NCI-H1436 (cell line): Measurements from ENCODE around the gene PHF20.
"Not testable (repeated sequence)": the region's sequence is repeated elsewhere in the genome, so short reads cannot be mapped to it uniquely, and the experiment has no call there.

Experiments
- DNase-seq: peaks from one replicate; lab custom pipeline; 2025; lab: John Stamatoyannopoulos, UW

PHF20 gene

DNA sequence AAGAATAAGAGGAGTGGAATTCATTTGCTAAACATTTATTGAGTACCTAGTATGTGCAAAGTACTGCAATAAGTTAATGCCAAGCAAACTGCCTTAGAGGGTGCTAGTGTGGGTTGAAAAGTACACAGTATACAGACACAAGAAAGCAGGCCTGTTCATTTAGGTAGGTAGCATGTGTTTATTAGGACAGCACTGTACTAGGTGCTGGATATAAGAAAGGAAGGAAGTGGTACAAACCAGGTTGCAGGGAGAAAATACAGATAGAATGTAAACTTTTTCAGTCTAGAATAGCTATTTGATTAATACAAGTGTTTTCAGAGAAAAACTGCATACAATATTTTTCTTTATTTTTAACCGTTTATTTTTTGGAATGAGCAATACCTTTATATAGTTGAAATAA, 68.1 kb downstream of the PHF20 start:
- no peak for DNase-seq

DNA sequence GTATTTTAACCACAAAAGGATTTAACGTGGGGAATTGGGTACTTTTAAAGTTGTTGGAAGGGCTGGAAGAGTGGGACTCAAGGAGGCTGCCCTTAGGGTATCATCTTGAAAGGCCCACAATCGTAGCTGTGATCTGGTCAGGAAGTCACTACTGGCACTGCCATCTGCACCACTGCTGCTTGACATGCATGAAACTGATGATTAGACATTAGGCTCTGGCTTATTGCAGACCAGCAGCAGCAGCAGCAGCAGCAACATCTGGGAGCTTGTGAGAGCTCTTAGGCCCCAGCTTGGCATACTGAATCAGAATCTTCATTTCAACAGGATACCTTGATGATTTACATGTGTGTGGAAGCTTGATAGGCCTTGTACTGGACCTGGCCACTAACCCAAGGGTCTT, 68.6 kb downstream of the PHF20 start:
- no peak for DNase-seq

DNA sequence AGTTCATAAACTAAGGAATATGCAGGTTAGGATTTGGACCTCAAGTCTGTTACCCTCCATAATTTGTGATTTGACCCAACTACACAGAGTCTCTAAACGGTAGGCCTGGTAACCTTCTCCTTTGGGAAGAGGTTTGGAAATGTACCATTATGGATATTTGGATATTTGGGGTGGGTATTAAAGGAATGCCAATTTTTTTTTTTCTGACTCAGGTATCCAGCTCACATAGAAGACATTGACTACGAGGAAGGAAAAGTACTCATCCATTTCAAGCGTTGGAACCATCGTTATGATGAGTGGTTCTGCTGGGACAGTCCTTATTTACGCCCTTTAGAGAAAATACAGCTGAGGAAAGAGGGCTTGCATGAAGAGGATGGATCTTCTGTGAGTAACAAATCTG, 70.5 kb downstream of the PHF20 start:
- no peak for DNase-seq

DNA sequence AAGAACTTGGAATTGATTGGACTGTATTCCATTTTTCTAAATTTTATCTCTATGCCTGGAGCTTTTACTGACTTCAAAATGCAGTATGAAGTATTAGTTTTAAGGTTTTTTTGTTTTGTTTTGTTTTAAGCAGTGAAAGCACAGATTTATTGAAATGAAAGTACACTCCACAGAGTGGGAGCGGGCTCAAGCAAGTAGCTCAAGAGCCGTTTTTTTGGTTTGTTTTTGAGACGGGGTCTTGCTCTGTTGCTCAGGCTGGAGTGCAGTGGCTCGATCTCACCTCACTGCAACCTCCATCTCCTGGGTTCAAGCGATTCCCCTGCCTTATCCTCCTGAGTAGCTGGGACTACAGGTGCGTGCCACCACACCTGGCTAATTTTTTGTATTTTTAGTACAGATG, 72.1 kb downstream of the PHF20 start:
- not testable (repeated sequence) for DNase-seq

DNA sequence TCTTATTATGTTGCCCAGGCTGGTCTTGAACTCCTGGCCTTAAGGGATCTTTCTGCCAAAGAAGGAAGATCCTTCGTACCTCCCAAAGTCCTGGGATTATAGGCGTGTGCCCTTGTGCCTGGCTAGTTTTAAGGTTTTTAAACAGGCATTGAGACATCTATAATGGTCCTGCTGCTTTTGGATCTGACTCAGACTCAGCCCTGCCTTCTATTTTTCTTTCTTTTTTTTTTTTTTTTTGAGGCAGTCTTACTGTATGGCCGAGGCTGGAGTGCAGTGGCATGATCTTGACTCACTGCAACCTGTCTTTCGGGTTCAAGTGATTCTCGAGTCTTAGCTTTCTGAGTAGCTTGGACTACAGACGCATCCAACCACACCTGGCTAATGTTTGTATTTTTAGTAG, 73.7 kb downstream of the PHF20 start:
- no peak for DNase-seq

DNA sequence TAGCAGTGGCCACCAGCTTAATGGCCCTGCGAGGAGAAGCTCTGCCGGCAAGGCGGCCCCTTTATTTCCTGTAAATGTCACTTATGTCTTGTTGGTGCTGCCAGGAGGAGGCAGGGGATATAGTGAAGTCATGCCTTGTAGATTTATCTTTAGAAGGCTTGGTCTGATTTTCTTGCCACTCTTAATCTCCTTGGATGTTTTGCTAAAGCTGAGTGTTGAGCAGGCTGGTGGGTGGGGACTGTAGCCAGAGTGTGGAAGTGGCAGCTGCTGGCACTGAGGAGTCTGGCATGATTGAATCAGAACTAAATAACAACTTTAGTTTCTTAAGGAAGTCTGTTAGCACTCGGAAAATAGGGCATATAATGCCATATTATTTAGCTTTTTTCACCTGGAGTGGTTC, 77.9 kb downstream of the PHF20 start:
- no peak for DNase-seq

DNA sequence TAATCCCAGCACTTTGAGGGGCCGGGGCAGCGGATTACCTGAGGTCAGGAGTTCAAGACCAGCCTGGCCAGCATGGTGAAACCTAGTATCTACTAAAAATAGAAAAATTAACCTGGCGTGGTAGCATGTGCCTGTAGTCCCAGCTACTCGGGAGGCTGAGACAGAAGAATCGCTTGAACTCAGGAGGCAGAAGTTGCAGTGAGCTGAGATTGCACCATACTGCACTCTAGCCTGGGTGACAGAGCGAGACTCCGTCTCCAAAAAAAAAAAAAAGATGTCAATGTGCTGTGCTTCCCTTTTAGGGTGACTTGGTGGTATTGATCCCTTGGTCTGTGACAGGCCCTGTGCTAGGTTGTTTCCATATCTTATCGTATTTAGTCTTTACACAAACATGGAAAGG, 79.8 kb downstream of the PHF20 start:
- not testable (repeated sequence) for DNase-seq

DNA sequence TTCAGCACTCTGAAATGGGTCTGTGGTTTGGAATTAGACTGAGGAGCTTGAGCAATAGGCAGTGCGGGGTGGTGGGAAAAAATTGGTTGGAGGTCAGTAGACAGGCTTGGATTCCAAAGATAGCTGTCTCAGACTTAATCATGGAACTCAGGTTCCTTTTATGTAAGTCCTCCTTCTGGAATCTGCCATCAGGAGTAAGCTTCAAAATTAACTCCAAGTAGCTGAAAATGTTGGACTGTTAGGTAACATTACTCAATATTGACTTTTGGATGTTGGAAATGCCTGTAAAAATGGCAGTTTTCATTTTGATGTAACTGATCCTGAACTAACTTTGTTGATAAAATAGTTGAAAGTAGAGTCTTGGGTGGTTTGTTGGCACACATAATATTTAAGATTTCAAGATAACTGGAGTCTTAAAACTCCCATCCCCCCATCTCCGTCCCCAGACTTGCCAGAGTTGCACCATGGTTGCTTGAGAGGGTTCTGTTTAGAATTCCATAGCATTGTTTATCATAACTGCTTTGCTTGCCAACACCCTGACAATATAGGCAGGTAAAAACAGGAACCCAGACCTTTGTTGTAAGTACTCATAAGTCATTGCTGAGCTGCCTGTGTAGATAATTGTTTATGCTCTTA, 83.0 kb downstream of the PHF20 start:
- no peak for DNase-seq

DNA sequence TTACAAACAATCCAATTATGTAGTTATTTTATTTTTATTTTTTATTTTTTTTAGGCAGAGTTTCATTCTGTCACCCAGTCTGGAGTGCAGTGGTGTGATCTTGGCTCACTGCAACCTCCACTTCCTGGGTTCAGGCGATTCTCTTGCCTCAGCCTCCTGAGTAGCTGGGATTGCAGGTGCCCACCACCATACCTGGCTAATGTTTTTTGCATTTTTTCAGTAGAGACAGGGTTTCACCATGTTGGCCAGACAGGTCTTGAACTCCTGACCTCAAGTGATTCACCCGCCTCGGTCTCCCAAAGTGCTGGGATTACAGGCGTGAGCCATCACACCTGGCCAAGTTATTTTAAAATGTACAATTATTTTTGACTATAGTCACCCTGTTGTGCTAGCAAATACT, 83.8 kb downstream of the PHF20 start:
- DNase-seq, result not testable (repeated sequence)

DNA sequence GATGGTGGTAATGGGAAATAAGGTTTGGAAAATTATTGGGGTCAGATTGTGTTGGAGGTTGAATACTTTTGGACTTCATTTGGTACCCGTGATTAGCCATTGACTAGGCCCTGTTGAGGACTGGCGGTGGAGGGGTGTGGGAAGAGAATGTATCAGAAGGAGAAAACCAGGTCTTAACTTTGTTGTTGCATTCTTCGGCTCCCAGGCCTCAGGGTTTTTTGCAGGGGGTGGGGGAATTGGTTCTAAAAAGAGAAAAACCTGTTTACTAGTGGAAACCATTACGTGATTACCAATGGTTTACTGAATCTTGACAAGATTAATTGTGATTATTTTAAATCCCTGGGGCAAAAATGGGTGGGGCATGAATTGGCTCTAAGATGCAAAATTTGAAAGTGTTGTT, 85.1 kb downstream of the PHF20 start:
- no peak for DNase-seq

DNA sequence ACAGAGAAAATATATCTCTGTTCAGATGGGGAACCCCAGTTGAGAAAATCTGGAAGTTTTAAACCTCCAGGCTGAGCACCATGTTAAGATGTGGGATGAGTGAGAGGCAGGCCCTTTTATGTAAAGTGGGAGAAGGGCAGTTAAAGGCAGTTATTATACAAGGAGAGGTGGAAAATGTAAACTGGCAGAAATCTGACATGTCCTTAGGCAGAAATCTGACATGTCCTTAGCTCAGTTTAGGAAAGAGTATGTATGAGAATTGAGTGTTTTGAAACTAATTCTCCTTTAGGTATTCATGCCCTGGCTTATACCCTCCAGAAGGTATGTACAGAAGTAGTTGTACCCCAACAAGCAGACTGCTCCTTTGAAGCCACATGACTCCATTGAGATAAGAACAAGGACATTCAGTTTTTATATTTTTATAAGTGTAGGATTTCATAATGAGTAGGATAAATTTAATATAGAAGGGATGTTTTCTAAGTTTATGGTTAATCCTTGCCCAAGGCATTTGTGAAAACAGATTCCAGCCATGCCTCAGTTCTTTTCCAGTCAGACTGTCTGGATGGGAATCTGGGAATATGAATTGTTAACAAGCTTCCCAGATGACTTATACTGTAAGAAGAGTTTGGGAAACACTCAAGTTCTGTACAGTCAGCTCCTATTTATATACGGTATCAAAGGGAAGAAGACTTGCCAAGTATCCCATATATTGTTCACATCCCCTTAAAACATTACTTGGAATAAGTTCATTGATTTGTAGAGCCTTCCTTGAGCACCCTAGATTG, 94.8 kb downstream of the PHF20 start:
- no peak for DNase-seq

DNA sequence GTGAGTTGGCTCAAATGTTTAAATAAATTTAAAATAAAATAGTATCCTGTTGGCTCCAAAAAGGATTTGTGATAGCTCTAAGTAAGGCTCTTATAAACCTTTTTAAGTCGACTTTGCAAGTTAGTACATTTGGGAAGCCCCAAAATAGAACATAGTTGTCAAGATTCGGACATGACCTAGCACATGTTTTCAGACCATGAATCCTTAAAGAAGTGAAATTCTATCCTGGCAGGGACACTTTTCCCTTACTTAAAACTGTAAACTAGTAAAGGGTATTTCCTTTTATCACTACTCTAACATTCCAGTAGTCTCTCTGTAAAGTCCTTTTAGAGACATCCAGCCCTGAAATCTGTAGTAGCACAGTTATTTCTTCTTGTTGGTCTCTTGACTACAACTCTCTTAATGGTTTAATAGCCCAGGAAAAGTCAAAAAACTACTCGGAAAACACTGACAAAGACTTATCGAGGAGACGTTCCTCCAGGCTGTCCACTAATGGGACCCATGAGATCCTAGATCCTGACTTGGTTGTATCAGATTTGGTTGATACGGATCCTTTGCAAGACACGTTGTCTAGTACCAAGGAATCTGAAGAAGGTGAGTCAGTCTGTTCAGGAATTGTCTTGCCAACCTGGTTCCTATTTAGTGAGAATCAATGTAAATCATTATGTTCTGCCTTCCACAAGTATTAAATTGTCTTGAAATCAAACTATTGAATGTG, 98.9 kb downstream of the PHF20 start:
- DNase-seq, result no peak

DNA sequence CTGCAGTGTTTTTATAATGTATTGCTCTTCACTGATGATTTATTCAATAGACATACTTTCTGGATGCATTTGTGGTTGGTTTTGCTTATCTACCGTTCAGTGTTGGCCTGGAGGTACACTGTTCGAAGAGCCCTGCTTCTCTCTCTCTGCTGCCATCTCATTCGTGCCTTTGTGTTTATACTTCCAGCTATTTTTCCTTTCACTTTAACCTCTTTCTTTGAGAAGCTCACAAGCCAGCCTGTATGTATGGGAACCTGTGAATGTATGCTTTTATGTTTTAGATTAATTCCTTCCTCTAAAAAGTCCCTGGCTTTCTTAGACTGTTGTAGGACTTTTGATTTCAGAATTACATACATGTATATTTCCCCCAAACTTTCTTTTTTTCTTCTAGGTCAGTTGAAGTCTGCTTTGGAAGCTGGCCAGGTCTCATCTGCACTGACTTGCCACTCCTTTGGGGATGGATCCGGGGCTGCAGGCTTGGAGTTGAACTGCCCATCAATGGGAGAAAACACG, 99.5 kb downstream of the PHF20 start:
- no peak for DNase-seq

DNA sequence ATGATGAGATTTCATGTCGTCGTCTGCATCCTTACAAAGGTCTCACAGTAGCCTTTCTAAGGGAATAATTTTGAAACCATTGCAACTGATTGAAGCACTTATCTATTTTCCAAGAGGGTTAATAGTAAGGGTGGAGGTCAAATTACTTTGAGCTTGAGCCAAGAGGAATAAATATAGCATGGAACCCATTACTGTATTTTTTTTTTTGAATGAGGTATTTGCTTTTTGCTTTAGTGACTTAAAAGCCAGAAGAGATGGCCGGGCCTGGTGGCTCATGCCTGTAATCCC, 104.2 kb downstream of the PHF20 start:
- DNase-seq, result no peak

DNA sequence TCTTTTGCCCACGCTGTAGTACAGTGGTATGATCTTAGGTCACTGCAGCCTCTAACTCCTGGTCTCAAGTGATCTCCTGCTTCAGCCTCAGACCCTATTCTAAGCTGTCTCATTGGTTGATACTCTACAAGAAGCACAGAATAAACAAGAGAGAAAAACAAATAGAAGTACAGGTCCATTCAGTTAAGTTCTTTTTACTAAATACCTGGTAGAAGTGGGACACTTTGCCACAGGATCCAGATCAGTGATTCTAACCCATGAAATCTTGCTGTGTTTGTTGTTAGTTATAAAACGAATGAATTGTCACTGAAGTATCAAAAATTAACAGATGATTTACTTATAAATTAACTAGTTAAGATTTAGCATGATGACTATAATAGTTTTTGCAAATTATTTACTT, 105.8 kb downstream of the PHF20 start:
- DNase-seq, result no peak

DNA sequence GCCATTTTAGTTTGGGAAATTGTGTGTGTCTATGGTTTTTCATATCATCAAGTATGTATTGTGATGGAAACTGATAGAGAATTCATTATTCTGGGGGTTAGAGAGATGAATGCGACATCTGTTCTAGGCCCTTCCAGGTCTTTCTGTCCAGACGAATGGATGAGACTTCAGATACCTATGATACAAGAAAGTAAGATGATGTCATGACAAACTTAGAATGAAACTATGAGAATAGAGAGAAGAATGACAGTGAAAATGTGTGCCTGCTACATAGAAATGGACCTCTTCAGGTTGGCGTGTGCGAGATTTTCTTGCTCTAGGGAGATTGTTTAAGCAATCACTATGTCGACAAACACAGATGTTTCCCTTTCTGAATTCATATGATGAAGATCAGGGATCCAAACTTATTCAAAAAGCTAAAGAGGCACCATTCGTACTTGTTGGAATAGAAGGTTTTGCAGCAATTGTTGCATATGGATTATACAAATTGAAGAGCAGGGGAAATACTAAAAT, 106.4 kb downstream of the PHF20 start:
- DNase-seq, result no peak

DNA sequence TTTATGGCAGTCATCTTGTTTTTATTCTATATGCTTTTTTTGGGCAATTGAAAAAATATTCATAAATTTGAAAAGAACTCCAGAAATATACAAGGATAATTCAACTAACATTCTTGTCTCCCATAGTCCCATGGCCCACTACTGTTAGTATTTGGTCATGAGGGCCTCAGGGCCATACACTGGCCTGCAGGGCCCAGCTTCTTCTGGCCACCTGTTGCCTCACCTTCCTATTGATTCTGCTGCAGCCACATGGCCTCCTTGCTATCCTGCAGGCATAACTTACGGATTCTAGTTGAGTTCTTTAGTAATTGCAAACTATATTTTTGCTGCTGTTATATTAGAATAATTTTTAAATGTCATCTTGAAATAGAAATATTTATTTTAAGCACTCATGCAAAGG, 109.9 kb downstream of the PHF20 start:
- DNase-seq, result no peak

DNA sequence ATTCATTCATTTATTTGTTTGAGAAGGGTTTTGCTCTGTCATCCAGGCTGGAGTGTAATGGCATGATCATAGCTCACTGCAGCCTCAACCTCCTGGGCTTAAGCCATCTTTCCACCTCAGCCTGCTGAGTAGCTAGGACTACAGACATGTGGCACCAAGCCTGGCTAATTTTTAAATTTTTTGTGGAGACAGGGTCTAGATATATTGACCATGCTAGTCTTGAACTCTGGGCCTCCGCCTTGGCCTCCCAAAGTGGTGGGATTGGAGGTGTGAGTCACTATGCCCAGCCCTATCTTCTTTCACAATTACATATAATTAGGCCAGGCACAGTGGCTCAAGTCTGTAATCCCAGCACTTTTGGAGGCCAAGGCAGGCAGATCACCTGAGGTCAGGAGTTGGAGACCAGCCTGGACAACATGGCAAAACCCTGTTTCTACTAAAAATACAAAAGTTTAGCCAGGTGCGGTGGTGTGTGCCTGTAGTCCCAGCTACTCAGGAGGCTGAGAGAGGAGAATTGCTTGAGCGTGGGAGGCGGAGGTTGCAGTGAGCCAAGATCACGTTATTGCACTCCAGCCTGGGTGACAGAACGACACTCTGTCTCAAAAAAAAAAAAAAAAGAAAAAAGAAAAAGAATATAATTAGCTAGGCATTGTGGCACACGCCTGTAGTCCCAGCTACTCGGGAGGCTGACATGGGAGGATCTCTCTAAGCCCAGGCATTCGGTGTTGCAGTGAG, 110.8 kb downstream of the PHF20 start:
- not testable (repeated sequence) for DNase-seq

DNA sequence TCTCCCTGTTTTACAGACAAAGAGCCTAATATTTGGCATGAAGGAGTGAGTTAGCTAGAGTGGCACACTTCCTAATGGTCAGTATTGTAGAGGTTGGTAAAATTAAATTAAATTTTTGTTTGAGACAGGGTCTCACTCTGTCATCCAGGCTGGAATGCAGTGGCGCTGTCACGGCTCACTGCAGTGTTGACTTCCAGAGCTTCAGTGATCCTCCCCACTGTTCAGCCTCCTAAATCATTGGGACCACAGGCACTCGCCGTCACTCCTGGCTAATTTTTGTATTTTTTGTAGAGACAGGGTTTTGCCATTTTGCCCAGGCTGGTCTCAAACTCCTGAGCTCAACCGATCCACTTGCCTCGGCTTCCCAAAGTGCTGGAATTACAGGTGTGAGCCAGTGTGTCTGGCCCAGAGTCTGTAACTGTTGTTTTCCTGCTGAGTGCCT, 111.5 kb downstream of the PHF20 start:
- DNase-seq, result no peak

DNA sequence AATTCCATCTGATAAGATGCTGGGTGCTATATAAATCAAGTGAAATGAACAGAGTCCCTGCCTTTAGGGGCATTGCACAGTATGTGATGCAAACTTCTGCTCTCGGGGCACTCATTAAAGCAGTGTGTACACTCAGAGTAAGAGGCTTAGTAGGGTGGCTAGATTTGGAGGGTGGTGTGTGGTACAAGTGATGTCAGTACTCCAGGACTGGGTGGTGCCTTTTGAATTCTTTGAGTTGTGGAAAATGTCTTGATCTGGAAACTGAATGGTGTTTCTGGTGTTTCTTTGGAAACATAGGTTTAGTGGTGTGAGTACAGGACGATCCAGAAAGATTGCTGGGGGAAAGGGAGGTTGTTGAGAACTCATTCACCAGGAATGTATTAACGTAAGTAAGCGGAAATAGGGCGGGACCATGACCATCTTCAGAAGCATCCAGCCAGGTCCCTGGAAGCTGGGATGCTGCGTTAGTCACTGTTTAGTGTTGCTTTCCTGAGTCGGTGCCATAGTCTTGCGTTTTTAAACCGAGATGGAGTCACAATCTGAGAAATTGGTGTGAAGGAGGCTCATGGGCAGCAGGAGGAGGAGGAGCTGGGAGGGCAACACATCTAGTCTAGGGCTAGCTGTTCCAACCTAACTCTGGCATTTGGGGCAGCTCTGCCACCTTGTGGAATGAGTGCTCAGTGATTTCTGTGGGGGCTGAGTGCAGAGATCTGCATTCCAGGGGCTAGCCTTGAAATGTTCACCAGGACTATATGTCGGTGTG, 112.1 kb downstream of the PHF20 start:
- peak; percentile 32 for DNase-seq

DNA sequence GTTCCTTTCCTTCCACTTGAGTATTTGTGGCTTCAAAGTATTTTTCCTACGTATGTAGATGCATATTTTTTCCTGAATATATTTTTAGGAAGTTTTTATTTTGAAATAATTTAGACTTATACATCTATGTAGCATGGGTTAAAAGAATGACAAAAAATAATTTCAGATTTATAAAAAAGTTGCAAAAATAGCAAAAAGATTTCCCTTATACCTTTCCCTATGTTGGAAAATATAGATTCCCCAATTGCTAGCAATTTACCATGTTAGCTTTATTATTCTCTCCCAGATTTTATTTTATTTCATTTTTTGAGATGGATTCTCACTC, 112.7 kb downstream of the PHF20 start:
- DNase-seq, result no peak

DNA sequence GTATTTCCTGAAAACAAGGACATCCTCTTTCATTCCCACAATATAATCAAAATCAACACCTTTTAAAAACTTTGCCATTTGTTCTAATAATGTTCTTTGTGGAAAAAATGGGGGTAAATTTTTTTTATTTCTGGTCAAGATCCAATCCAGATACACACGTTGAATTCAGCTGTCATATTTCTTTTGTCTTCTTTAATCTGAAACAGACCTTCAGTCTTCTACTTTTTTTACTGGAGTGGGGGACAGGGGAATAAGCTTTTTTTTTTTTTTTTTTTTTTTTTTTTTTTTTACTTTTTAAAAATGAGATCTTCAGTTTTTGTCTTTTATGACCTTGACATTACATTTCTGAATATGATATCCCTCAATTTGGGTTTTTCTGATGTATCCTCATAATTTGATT, 113.4 kb downstream of the PHF20 start:
- no peak for DNase-seq
